ENCODE results near the gene LENG8.
"Not testable (repeated sequence)": the region's sequence is repeated elsewhere in the genome, so short reads cannot be mapped to it uniquely, and the experiment has no call there.

LENG8 gene

GRCh38 chr19:54462655-54463530 lies 13.9 kb downstream of the LENG8 start:
- Histone ChIP-seq H3K27ac (ENCODE audit: low read depth, low read length) (peak overlapping the region; percentile 64; the same call in 1 of the 2 replicates), H3K36me3 (ENCODE audit: control insufficient read depth, insufficient read depth, low read length) (peaks cover 38% of the 10 kb centered on the region)

GRCh38 chr19:54463531-54464043 lies 14.6 kb downstream of the LENG8 start, which contains the start of gene LENG9:
TSS of gene LENG9 (minus strand) at chr19:54463778. CDS start at chr19:54463526, 252 bp downstream.
- peak within 1 kb of the TSS; percentile 96 for H3K27ac ChIP-seq (ENCODE audit: low read depth, low read length)
- peaks cover 31% of the 10 kb centered on the region for H3K36me3 ChIP-seq (ENCODE audit: control insufficient read depth, insufficient read depth, low read length)
- peaks cover 4% of the 10 kb centered on the region for H3K4me1 ChIP-seq (ENCODE audit: control insufficient read depth, insufficient read depth, low read length)
- no peaks in the 10 kb centered on the region for H3K9me3 ChIP-seq (ENCODE audit: control insufficient read depth, insufficient read depth, low read depth, low read length)
- H3K27me3 ChIP-seq (ENCODE audit: control insufficient read depth, insufficient read depth, low read length): peaks cover 12% of the 10 kb centered on the region; the same call in 1 of the 2 replicates
- H3K4me3 ChIP-seq (ENCODE audit: low read depth, low read length): peak within 1 kb of the TSS; percentile 88
- H3K9ac ChIP-seq (ENCODE audit: low read length): peak within 1 kb of the TSS; percentile 89

More at GRCh38 chr19:54462655-54463530, 13.9 kb downstream of the LENG8 start:
- peak overlapping the region; percentile 88 for H3K4me3 ChIP-seq (ENCODE audit: low read depth, low read length)
- peaks cover 4% of the 10 kb centered on the region for H3K4me1 ChIP-seq (ENCODE audit: control insufficient read depth, insufficient read depth, low read length)
- no peaks in the 10 kb centered on the region for H3K9me3 ChIP-seq (ENCODE audit: control insufficient read depth, insufficient read depth, low read depth, low read length)
- H3K9ac ChIP-seq (ENCODE audit: low read length): peak overlapping the region; percentile 83
- peaks cover 9% of the 10 kb centered on the region; the same call in 1 of the 2 replicates for H3K27me3 ChIP-seq (ENCODE audit: control insufficient read depth, insufficient read depth, low read length)

GRCh38 chr19:54464044-54464629 lies 15.1 kb downstream of the LENG8 start:
- no peaks in the 10 kb centered on the region for H3K9me3 ChIP-seq (ENCODE audit: control insufficient read depth, insufficient read depth, low read depth, low read length)
- peaks cover 26% of the 10 kb centered on the region for H3K36me3 ChIP-seq (ENCODE audit: control insufficient read depth, insufficient read depth, low read length)
- peak overlapping the region; percentile 96 for H3K27ac ChIP-seq (ENCODE audit: low read depth, low read length)
- peak overlapping the region; percentile 89 for H3K9ac ChIP-seq (ENCODE audit: low read length)
- peak overlapping the region; percentile 88 for H3K4me3 ChIP-seq (ENCODE audit: low read depth, low read length)
- peaks cover 4% of the 10 kb centered on the region for H3K4me1 ChIP-seq (ENCODE audit: control insufficient read depth, insufficient read depth, low read length)
- H3K27me3 ChIP-seq (ENCODE audit: control insufficient read depth, insufficient read depth, low read length): peaks cover 12% of the 10 kb centered on the region; the same call in 1 of the 2 replicates

- H3K27me3 ChIP-seq (ENCODE audit: control insufficient read depth, insufficient read depth, low read length): peaks cover 19% of the 10 kb centered on the region
- H3K4me3 ChIP-seq (ENCODE audit: low read depth, low read length): peak overlapping the region; percentile 88
- H3K4me1 ChIP-seq (ENCODE audit: control insufficient read depth, insufficient read depth, low read length): peaks cover 9% of the 10 kb centered on the region
- peaks cover 19% of the 10 kb centered on the region for H3K36me3 ChIP-seq (ENCODE audit: control insufficient read depth, insufficient read depth, low read length)
- H3K9me3 ChIP-seq (ENCODE audit: control insufficient read depth, insufficient read depth, low read depth, low read length): no peaks in the 10 kb centered on the region
- H3K9ac ChIP-seq (ENCODE audit: low read length): peak overlapping the region; percentile 89
- H3K27ac ChIP-seq (ENCODE audit: low read depth, low read length): peak overlapping the region; percentile 96
Measured at GRCh38 chr19:54464630-54465425, 15.8 kb downstream of the LENG8 start.

- peaks cover 14% of the 10 kb centered on the region for H3K36me3 ChIP-seq (ENCODE audit: control insufficient read depth, insufficient read depth, low read length)
- H3K9me3 ChIP-seq (ENCODE audit: control insufficient read depth, insufficient read depth, low read depth, low read length): no peaks in the 10 kb centered on the region
- no peak overlapping the region for H3K27ac ChIP-seq (ENCODE audit: low read depth, low read length)
- H3K4me3 ChIP-seq (ENCODE audit: low read depth, low read length): 0 out of 2 replicates have a peak overlapping the region, but pooled peaks have one; percentile 25
- peaks cover 11% of the 10 kb centered on the region for H3K4me1 ChIP-seq (ENCODE audit: control insufficient read depth, insufficient read depth, low read length)
- H3K27me3 ChIP-seq (ENCODE audit: control insufficient read depth, insufficient read depth, low read length): peaks cover 26% of the 10 kb centered on the region
- H3K9ac ChIP-seq (ENCODE audit: low read length): no peak overlapping the region
Measured at GRCh38 chr19:54465426-54466109, 16.6 kb downstream of the LENG8 start.

GRCh38 chr19:54466110-54466480 lies 17.1 kb downstream of the LENG8 start:
- not testable (repeated sequence) for H3K9me3 ChIP-seq (ENCODE audit: control insufficient read depth, insufficient read depth, low read depth, low read length); H3K4me3 ChIP-seq (ENCODE audit: low read depth, low read length); H3K36me3 ChIP-seq (ENCODE audit: control insufficient read depth, insufficient read depth, low read length); H3K27ac ChIP-seq (ENCODE audit: low read depth, low read length); H3K9ac ChIP-seq (ENCODE audit: low read length)
- Histone ChIP-seq H3K27me3 (ENCODE audit: control insufficient read depth, insufficient read depth, low read length) (peaks cover 31% of the 10 kb centered on the region), H3K4me1 (ENCODE audit: control insufficient read depth, insufficient read depth, low read length) (peaks cover 11% of the 10 kb centered on the region)

- Histone ChIP-seq H3K27me3 (ENCODE audit: control insufficient read depth, insufficient read depth, low read length) (peaks cover 44% of the 10 kb centered on the region), H3K4me1 (ENCODE audit: control insufficient read depth, insufficient read depth, low read length) (peaks cover 16% of the 10 kb centered on the region), H3K4me3 (ENCODE audit: low read depth, low read length) (no peak overlapping the region), H3K36me3 (ENCODE audit: control insufficient read depth, insufficient read depth, low read length) (no peaks in the 10 kb centered on the region), H3K9ac (ENCODE audit: low read length) (no peak overlapping the region), H3K27ac (ENCODE audit: low read depth, low read length) (no peak overlapping the region), H3K9me3 (ENCODE audit: control insufficient read depth, insufficient read depth, low read depth, low read length) (no peaks in the 10 kb centered on the region)
Measured at GRCh38 chr19:54469496-54469934, 20.5 kb downstream of the LENG8 start.

- H3K9me3 ChIP-seq (ENCODE audit: control insufficient read depth, insufficient read depth, low read depth, low read length): no peaks in the 10 kb centered on the region
- H3K4me3 ChIP-seq (ENCODE audit: low read depth, low read length): peak overlapping the region; percentile 57; the same call in 1 of the 2 replicates
- H3K4me1 ChIP-seq (ENCODE audit: control insufficient read depth, insufficient read depth, low read length): peaks cover 16% of the 10 kb centered on the region
- H3K36me3 ChIP-seq (ENCODE audit: control insufficient read depth, insufficient read depth, low read length): no peaks in the 10 kb centered on the region
- H3K27ac ChIP-seq (ENCODE audit: low read depth, low read length): no peak overlapping the region
- H3K9ac ChIP-seq (ENCODE audit: low read length): no peak overlapping the region
- H3K27me3 ChIP-seq (ENCODE audit: control insufficient read depth, insufficient read depth, low read length): peaks cover 43% of the 10 kb centered on the region
Measured at GRCh38 chr19:54470276-54470887, 21.4 kb downstream of the LENG8 start.

GRCh38 chr19:54470991-54471782 lies 22.2 kb downstream of the LENG8 start:
- H3K9me3 ChIP-seq (ENCODE audit: control insufficient read depth, insufficient read depth, low read depth, low read length): no peaks in the 10 kb centered on the region
- H3K27ac ChIP-seq (ENCODE audit: low read depth, low read length): no peak overlapping the region
- peak overlapping the region; percentile 52 for H3K9ac ChIP-seq (ENCODE audit: low read length)
- peaks cover 38% of the 10 kb centered on the region for H3K27me3 ChIP-seq (ENCODE audit: control insufficient read depth, insufficient read depth, low read length)
- H3K4me3 ChIP-seq (ENCODE audit: low read depth, low read length): peak overlapping the region; percentile 57
- H3K4me1 ChIP-seq (ENCODE audit: control insufficient read depth, insufficient read depth, low read length): peaks cover 16% of the 10 kb centered on the region
- no peaks in the 10 kb centered on the region for H3K36me3 ChIP-seq (ENCODE audit: control insufficient read depth, insufficient read depth, low read length)

Measured in HUES6 (cell line).